Transverse colon (tissue), 3 donors: ENCODE results near the gene ATF3.

ENCODE experiments used
- CTCF ChIP-seq, 5 experiments: fragments of 200-600 bp in 3 of 5; fragments of 450-650 bp in 2 of 5; sonication (generic) in 3 of 5; IDR thresholded peaks; 1 replicate in 2 of 5; 2 replicates in 3 of 5; pipeline ENCODE4 v1.5.1; 2016 to 2017; ENCODE audit warnings: antibody characterized with exemption in 5 of 5, inconsistent platforms in 3 of 5, mild to moderate bottlenecking in 2 of 5, moderate library complexity in 1 of 5
- POLR2A ChIP-seq: fragments of 450-650 bp; IDR thresholded peaks from one replicate; pipeline ENCODE4 v1.6.1; 2016; ENCODE audit warnings: antibody characterized with exemption, mild to moderate bottlenecking, moderate library complexity

GRCh38 chr1:212621949-212622305 is 13.4 kb downstream of the ATF3 start:
- no peak for TF ChIP-seq POLR2A
- TF ChIP-seq CTCF (IDR thresholded peaks at IDR 0.05) = no peak
